OCI-LY3 (cell line): ENCODE measurements around the gene GGA2.

Experiments used
- EZH2phosphoT487 ChIP-seq: fragments of 200-600 bp; shearing (Covaris generic); IDR thresholded peaks from 2 replicates; pipeline ENCODE4 v1.6.1; 2018; ENCODE audit warnings: antibody characterized with exemption, mixed run types, low read depth
- TF ChIP-seq, protein P1 (sequence below): fragments of 200-600, 300-600 bp; sonication (generic); IDR thresholded peaks from 2 replicates; pipeline ENCODE4 v1.5.1; 2014; ENCODE audit warnings: antibody characterized with exemption, low read length, low read depth

DNA sequence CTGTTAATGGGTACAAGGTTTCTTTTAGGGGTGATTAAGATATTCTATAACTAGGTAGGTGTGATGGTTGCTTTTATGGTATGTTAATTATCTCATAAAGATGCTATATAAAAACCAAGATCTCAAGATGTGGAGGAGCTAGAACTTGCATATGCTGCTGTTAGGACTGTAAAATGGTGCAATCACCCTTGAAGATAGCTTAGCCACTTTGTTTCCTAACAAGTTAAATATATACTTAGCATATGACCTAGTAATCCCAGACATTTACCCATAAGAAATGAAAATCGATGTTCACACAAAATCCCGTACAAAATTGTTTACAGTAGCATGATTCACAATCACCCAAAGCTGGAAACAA is 25.1 kb downstream of the GGA2 start:
- TF ChIP-seq, protein P1, sequence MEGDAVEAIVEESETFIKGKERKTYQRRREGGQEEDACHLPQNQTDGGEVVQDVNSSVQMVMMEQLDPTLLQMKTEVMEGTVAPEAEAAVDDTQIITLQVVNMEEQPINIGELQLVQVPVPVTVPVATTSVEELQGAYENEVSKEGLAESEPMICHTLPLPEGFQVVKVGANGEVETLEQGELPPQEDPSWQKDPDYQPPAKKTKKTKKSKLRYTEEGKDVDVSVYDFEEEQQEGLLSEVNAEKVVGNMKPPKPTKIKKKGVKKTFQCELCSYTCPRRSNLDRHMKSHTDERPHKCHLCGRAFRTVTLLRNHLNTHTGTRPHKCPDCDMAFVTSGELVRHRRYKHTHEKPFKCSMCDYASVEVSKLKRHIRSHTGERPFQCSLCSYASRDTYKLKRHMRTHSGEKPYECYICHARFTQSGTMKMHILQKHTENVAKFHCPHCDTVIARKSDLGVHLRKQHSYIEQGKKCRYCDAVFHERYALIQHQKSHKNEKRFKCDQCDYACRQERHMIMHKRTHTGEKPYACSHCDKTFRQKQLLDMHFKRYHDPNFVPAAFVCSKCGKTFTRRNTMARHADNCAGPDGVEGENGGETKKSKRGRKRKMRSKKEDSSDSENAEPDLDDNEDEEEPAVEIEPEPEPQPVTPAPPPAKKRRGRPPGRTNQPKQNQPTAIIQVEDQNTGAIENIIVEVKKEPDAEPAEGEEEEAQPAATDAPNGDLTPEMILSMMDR: no peak
- no peak for TF ChIP-seq EZH2phosphoT487
